Mesothelial cell of epicardium (in vitro differentiated cells): ENCODE measurements around the gene LHFPL6. TPM values are rescaled to one million over a fixed set of nuclear protein-coding genes. Genes with fewer than 3 reads are reported as not detected.

Experiments
- DNase-seq, 2 experiments: peaks; one replicate each; pipeline ENCODE4 v3.0.0; 2021; ENCODE audit warnings: low spot score in 2 of 2; ENCODE audit not compliant: unreplicated experiment in 2 of 2
- H3K27ac Mint-ChIP-seq: 2 replicates; pipeline ENCODE4 v1.8.0; 2021; ENCODE audit warnings: mixed read lengths
- H3K27me3 Mint-ChIP-seq: 2 replicates; pipeline ENCODE4 v1.8.0; 2021; ENCODE audit warnings: low read depth, mixed read lengths
- H3K36me3 Mint-ChIP-seq: 2 replicates; pipeline ENCODE4 v1.8.0; 2021; ENCODE audit warnings: mixed read lengths
- H3K4me1 Mint-ChIP-seq: 2 replicates; pipeline ENCODE4 v1.8.0; 2021; ENCODE audit warnings: mixed read lengths
- H3K4me3 Mint-ChIP-seq: 2 replicates; pipeline ENCODE4 v1.8.0; 2021; ENCODE audit warnings: mild to moderate bottlenecking, moderate library complexity, mixed read lengths
- H3K9me3 Mint-ChIP-seq: 2 replicates; pipeline ENCODE4 v1.8.0; 2021; ENCODE audit warnings: mixed read lengths
- CTCF ChIP-seq: fragments of 200-600 bp; sonication (generic); IDR thresholded peaks from one replicate; pipeline ENCODE4 v1.5.0; 2021; ENCODE audit warnings: antibody characterized with exemption; ENCODE audit not compliant: unreplicated experiment
- total RNA-seq: library from RNA; stranded (reverse); gene quantifications from 3 replicates; pipeline ENCODE4 v1.2.1, GENCODE V29; 2021

The LHFPL6 gene
- total RNA-seq, 1 donor from 2014 or later: 18.2 TPM

DNA sequence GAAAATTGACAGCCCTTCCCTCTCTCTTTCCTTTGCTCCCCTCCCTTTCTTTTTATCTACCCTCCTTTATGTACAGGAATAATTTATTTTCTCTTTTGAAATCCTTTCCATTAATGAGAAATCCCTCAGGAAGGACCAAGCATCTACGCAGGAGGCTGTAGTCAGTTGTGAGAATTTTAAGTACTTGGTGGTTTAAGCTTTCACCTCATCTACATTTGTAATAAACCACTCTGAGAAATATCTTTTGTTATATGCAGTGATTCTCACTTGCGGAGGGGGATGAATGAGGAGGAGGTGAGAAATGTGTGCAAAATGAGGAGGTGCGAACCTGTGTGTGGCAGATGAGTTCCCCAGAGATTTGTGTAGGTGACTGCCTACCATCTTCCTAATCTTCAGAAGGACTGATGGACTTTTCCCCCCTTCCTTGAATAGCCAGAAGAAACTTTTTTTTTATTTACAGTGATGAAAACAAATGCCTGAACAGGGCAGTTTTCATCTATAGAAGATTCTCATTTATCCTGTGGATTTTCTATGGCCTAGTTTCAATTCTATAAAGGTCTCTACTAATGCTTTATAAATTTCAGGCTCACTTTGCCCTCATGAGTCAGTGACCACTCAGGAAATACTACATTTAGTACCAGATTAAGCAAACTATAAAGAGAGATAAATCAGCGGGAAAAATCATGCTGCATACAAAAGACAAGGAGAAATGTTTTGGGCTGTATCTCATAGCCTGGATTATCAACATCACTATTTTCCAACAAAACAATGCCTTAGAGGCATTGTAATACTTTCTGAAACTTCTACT, 118.3 kb downstream of the LHFPL6 start:
- peaks cover 5% of the 10 kb centered on the region for H3K4me1 Mint-ChIP-seq
- no peaks in the 10 kb centered on the region for H3K36me3 Mint-ChIP-seq
- H3K9me3 Mint-ChIP-seq: no peaks in the 10 kb centered on the region
- no peak for DNase-seq
- no peak overlapping the region for H3K4me3 Mint-ChIP-seq
- no peak overlapping the region for H3K27ac Mint-ChIP-seq
- TF ChIP-seq CTCF: no peak
- H3K27me3 Mint-ChIP-seq: no peaks in the 10 kb centered on the region

GRCh38 chr13:39483326-39483725, 119.7 kb downstream of the LHFPL6 start:
- Mint-ChIP-seq H3K4me1 (peaks cover 5% of the 10 kb centered on the region), H3K27ac (no peak overlapping the region), H3K4me3 (no peak overlapping the region)

DNA sequence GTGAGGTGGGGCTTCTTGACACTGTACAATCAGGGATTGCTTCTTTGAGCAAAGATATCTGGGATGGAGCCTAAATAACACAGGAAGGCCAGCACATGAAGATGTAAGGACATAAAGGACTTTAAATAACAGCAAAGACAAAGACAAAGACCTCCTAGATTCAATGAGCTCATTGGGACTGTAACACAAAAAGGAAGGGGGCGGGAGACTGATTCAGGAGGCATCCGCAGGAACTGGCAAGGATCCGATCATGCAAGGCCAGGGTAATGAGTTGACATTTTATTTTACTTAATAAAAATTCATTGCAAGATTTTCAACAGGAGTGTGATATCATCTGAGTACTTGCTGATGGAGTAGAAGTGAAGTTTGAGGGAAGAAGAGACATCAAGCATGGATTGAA, 121.5 kb downstream of the LHFPL6 start:
- H3K27ac Mint-ChIP-seq: no peak overlapping the region
- no peak for DNase-seq
- TF ChIP-seq CTCF: no peak
- no peaks in the 10 kb centered on the region for H3K36me3 Mint-ChIP-seq
- no peaks in the 10 kb centered on the region for H3K9me3 Mint-ChIP-seq
- H3K27me3 Mint-ChIP-seq: no peaks in the 10 kb centered on the region
- no peak overlapping the region for H3K4me3 Mint-ChIP-seq
- H3K4me1 Mint-ChIP-seq: peaks cover 4% of the 10 kb centered on the region

More at GRCh38 chr13:39483326-39483725, 119.7 kb downstream of the LHFPL6 start:
- no peaks in the 10 kb centered on the region for H3K9me3 Mint-ChIP-seq
- H3K36me3 Mint-ChIP-seq: no peaks in the 10 kb centered on the region
- no peak for TF ChIP-seq CTCF
- no peak for DNase-seq
- no peaks in the 10 kb centered on the region for H3K27me3 Mint-ChIP-seq

GRCh38 chr13:39474600-39474999, 128.4 kb downstream of the LHFPL6 start:
- no peak for DNase-seq
- Mint-ChIP-seq H3K27ac (no peak overlapping the region), H3K27me3 (no peaks in the 10 kb centered on the region), H3K9me3 (peaks cover 8% of the 10 kb centered on the region), H3K4me3 (no peak overlapping the region), H3K36me3 (peaks cover 2% of the 10 kb centered on the region), H3K4me1 (no peaks in the 10 kb centered on the region)
- TF ChIP-seq CTCF: no peak

DNA sequence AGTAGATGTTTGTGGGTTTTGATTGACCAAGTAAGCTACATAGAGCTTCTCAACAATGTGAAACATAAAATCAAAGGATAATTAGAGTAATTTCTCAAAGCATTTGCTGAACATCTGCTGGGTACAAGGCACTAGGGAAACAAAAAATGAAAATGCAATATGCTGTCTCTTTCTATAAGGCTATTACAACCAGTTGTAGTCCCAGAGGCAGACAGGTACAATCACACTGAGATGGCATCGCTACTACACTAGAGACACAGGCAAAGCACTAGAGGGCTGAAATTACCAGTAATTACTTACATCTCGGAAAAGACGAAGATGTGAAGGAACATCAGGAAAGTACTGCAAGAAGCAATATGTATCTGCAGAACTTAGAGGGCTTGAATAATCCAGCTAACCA, 133.3 kb downstream of the LHFPL6 start:
- Mint-ChIP-seq H3K27me3 (no peaks in the 10 kb centered on the region), H3K9me3 (peaks cover 8% of the 10 kb centered on the region), H3K4me3 (no peak overlapping the region), H3K36me3 (peaks cover 2% of the 10 kb centered on the region), H3K4me1 (no peaks in the 10 kb centered on the region), H3K27ac (no peak overlapping the region)
- TF ChIP-seq CTCF: no peak
- no peak for DNase-seq
